ENCODE measurements around the gene REP15. TPM values are rescaled to one million over a fixed set of nuclear protein-coding genes. Genes with fewer than 3 reads are reported as not detected.
"Not testable (repeated sequence)": the region's sequence is repeated elsewhere in the genome, so short reads cannot be mapped to it uniquely, and the experiment has no call there.

REP15 gene
- under 1 TPM in 1 of 2 experiments, not detected in 1; 0.61 TPM for total RNA-seq

- no peaks in the 10 kb centered on the region for H3K4me1 Mint-ChIP-seq
- DNase-seq (no peak), ATAC-seq (no peak)
- H3K27me3 Mint-ChIP-seq: peaks cover 24% of the 10 kb centered on the region
- no peak within 1 kb of the TSS for H3K4me3 Mint-ChIP-seq
- H3K36me3 Mint-ChIP-seq: no peaks in the 10 kb centered on the region
- CTCF ChIA-PET: interaction anchor here (0.6 kb wide), 1 partner anchor 1633 kb away, joined by 4 read pairs; no protein-coding TSS in a partner anchor
- no peaks in the 10 kb centered on the region for H3K9me3 Mint-ChIP-seq (ENCODE audit: low read depth)
- H3K27ac Mint-ChIP-seq: no peak within 1 kb of the TSS
Observed at GRCh38 chr12:27696293-27696652, at the start of gene REP15. REP15 (plus strand) TSS chr12:27696447; CDS start chr12:27696563, 116 bp downstream.

- no peak for DNase-seq
- CTCF ChIA-PET: interaction anchor here (0.9 kb wide), 1 partner anchor 216 kb away, joined by 4 read pairs; no protein-coding TSS in a partner anchor
- Mint-ChIP-seq H3K4me3 (no peak overlapping the region), H3K36me3 (no peaks in the 10 kb centered on the region), H3K27ac (no peak overlapping the region), H3K4me1 (peaks cover 10% of the 10 kb centered on the region), H3K9me3 (ENCODE audit: low read depth) (no peaks in the 10 kb centered on the region), H3K27me3 (no peaks in the 10 kb centered on the region)
- ATAC-seq: no peak
Observed at GRCh38 chr12:27650011-27650410, 46.2 kb upstream of the REP15 start.

GRCh38 chr12:27651201-27651600 is 45.0 kb upstream of the REP15 start:
- Mint-ChIP-seq H3K4me3 (no peak overlapping the region), H3K27me3 (no peaks in the 10 kb centered on the region), H3K4me1 (peaks cover 14% of the 10 kb centered on the region), H3K9me3 (ENCODE audit: low read depth) (no peaks in the 10 kb centered on the region), H3K27ac (no peak overlapping the region), H3K36me3 (no peaks in the 10 kb centered on the region)
- ATAC-seq: no peak
- DNase-seq: no peak
- CTCF ChIA-PET: interaction anchor here (0.9 kb wide), 1 partner anchor 217 kb away, joined by 4 read pairs; no protein-coding TSS in a partner anchor

GRCh38 chr12:27652174-27652763 is 44.0 kb upstream of the REP15 start:
- no peaks in the 10 kb centered on the region for H3K27me3 Mint-ChIP-seq
- H3K4me1 Mint-ChIP-seq: peaks cover 14% of the 10 kb centered on the region
- DNase-seq: no peak
- CTCF ChIA-PET: interaction anchor here (0.7 to 1.8 kb wide), 13 partner anchors 8 to 271 kb away, joined by 3 to 8 read pairs (median 3); no protein-coding TSS in a partner anchor
- no peak overlapping the region for H3K4me3 Mint-ChIP-seq
- no peak for ATAC-seq
- H3K36me3 Mint-ChIP-seq: no peaks in the 10 kb centered on the region
- H3K9me3 Mint-ChIP-seq (ENCODE audit: low read depth): no peaks in the 10 kb centered on the region
- H3K27ac Mint-ChIP-seq: no peak overlapping the region

- ATAC-seq (peak; percentile 42), DNase-seq (no peak)
- Mint-ChIP-seq H3K9me3 (ENCODE audit: low read depth) (no peaks in the 10 kb centered on the region), H3K4me1 (peaks cover 14% of the 10 kb centered on the region), H3K27me3 (no peaks in the 10 kb centered on the region), H3K36me3 (no peaks in the 10 kb centered on the region), H3K27ac (peak overlapping the region; percentile 57), H3K4me3 (peak overlapping the region; percentile 36)
- CTCF ChIA-PET: interaction anchor here (1.1 to 1.8 kb wide), 3 partner anchors 9 to 272 kb away, joined by 3 to 5 read pairs (median 3); no protein-coding TSS in a partner anchor
Observed at GRCh38 chr12:27653661-27654060, 42.6 kb upstream of the REP15 start.

GRCh38 chr12:27655476-27655875 is 40.8 kb upstream of the REP15 start:
- H3K27me3 Mint-ChIP-seq; ATAC-seq; H3K9me3 Mint-ChIP-seq (ENCODE audit: low read depth); H3K36me3 Mint-ChIP-seq; DNase-seq; H3K4me3 Mint-ChIP-seq; CTCF ChIA-PET; H3K27ac Mint-ChIP-seq: not testable (repeated sequence)
- peaks cover 14% of the 10 kb centered on the region for H3K4me1 Mint-ChIP-seq

GRCh38 chr12:27657296-27657695 is 39.0 kb upstream of the REP15 start:
- CTCF ChIA-PET: no interaction called here
- no peaks in the 10 kb centered on the region for H3K36me3 Mint-ChIP-seq
- H3K4me1 Mint-ChIP-seq: peaks cover 21% of the 10 kb centered on the region
- H3K9me3 Mint-ChIP-seq (ENCODE audit: low read depth): no peaks in the 10 kb centered on the region
- H3K27ac Mint-ChIP-seq: no peak overlapping the region
- H3K27me3 Mint-ChIP-seq: no peaks in the 10 kb centered on the region
- ATAC-seq: no peak
- no peak for DNase-seq
- no peak overlapping the region for H3K4me3 Mint-ChIP-seq

- no peak overlapping the region for H3K4me3 Mint-ChIP-seq
- CTCF ChIA-PET: no interaction called here
- no peaks in the 10 kb centered on the region for H3K27me3 Mint-ChIP-seq
- H3K4me1 Mint-ChIP-seq: peaks cover 11% of the 10 kb centered on the region
- no peaks in the 10 kb centered on the region for H3K36me3 Mint-ChIP-seq
- ATAC-seq (no peak), DNase-seq (no peak)
- H3K27ac Mint-ChIP-seq: no peak overlapping the region
- no peaks in the 10 kb centered on the region for H3K9me3 Mint-ChIP-seq (ENCODE audit: low read depth)
Observed at GRCh38 chr12:27665704-27666103, 30.5 kb upstream of the REP15 start.

- H3K27me3 Mint-ChIP-seq: no peaks in the 10 kb centered on the region
- H3K4me3 Mint-ChIP-seq: no peak overlapping the region
- CTCF ChIA-PET: interaction anchor here (1.0 kb wide), 1 partner anchor 14 kb away, joined by 3 read pairs; no protein-coding TSS in a partner anchor
- H3K36me3 Mint-ChIP-seq: no peaks in the 10 kb centered on the region
- H3K9me3 Mint-ChIP-seq (ENCODE audit: low read depth): no peaks in the 10 kb centered on the region
- ATAC-seq (no peak), DNase-seq (no peak)
- H3K27ac Mint-ChIP-seq: no peak overlapping the region
- peaks cover 7% of the 10 kb centered on the region for H3K4me1 Mint-ChIP-seq
Observed at GRCh38 chr12:27666510-27666909, 29.7 kb upstream of the REP15 start.

- peak; percentile 41 for DNase-seq
- H3K27me3 Mint-ChIP-seq: no peaks in the 10 kb centered on the region
- peak; percentile 53 for ATAC-seq
- CTCF ChIA-PET: no interaction called here
- no peaks in the 10 kb centered on the region for H3K9me3 Mint-ChIP-seq (ENCODE audit: low read depth)
- H3K4me1 Mint-ChIP-seq: peaks cover 4% of the 10 kb centered on the region
- H3K27ac Mint-ChIP-seq: no peak overlapping the region
- H3K4me3 Mint-ChIP-seq: no peak overlapping the region
- H3K36me3 Mint-ChIP-seq: no peaks in the 10 kb centered on the region
Observed at GRCh38 chr12:27667540-27667939, 28.7 kb upstream of the REP15 start.

GRCh38 chr12:27672051-27672450 is 24.2 kb upstream of the REP15 start:
- Mint-ChIP-seq H3K27me3 (peaks cover 14% of the 10 kb centered on the region), H3K27ac (no peak overlapping the region), H3K36me3 (no peaks in the 10 kb centered on the region), H3K4me3 (no peak overlapping the region), H3K4me1 (peaks cover 4% of the 10 kb centered on the region), H3K9me3 (ENCODE audit: low read depth) (no peaks in the 10 kb centered on the region)
- DNase-seq (no peak), ATAC-seq (no peak)
- CTCF ChIA-PET: no interaction called here

GRCh38 chr12:27672643-27673042 is 23.6 kb upstream of the REP15 start:
- DNase-seq (no peak), ATAC-seq (no peak)
- Mint-ChIP-seq H3K27me3 (peaks cover 14% of the 10 kb centered on the region), H3K27ac (no peak overlapping the region), H3K4me1 (peaks cover under 1% of the 10 kb centered on the region), H3K36me3 (no peaks in the 10 kb centered on the region), H3K9me3 (ENCODE audit: low read depth) (no peaks in the 10 kb centered on the region), H3K4me3 (no peak overlapping the region)
- CTCF ChIA-PET: interaction anchor here (1.5 kb wide), 1 partner anchor 32 kb away, joined by 3 read pairs; no protein-coding TSS in a partner anchor

GRCh38 chr12:27673101-27673718 is 23.0 kb upstream of the REP15 start:
- ATAC-seq (no peak), DNase-seq (no peak)
- Mint-ChIP-seq H3K4me3 (no peak overlapping the region), H3K36me3 (no peaks in the 10 kb centered on the region), H3K4me1 (no peaks in the 10 kb centered on the region), H3K9me3 (ENCODE audit: low read depth) (no peaks in the 10 kb centered on the region), H3K27me3 (peaks cover 14% of the 10 kb centered on the region), H3K27ac (no peak overlapping the region)
- CTCF ChIA-PET: interaction anchor here (1.5 kb wide), 1 partner anchor 31 kb away, joined by 3 read pairs; no protein-coding TSS in a partner anchor

GRCh38 chr12:27674989-27675388 is 21.3 kb upstream of the REP15 start:
- no peak overlapping the region for H3K27ac Mint-ChIP-seq
- no peaks in the 10 kb centered on the region for H3K36me3 Mint-ChIP-seq
- CTCF ChIA-PET: no interaction called here
- no peaks in the 10 kb centered on the region for H3K4me1 Mint-ChIP-seq
- no peaks in the 10 kb centered on the region for H3K9me3 Mint-ChIP-seq (ENCODE audit: low read depth)
- ATAC-seq (no peak), DNase-seq (no peak)
- H3K27me3 Mint-ChIP-seq: peaks cover 14% of the 10 kb centered on the region
- H3K4me3 Mint-ChIP-seq: no peak overlapping the region

Measured in activated CD8-positive, alpha-beta memory T cell treated with anti-CD3 and anti-CD28 coated beads, Interleukin-2, amount 10 ng/mL, durations not matched to agents 7 days and 5 days (primary cell).